A673 (cell line): Measurements from ENCODE around the gene PALLD.

Source experiments
- CTCF ChIP-seq: fragments of 300-800, 200-600 bp; sonication (generic); conservative IDR thresholded peaks from 2 replicates; pipeline ENCODE4 v1.5.1; 2017; ENCODE audit warnings: low read depth, mild to moderate bottlenecking, antibody characterized with exemption, low read length, moderate library complexity, mixed read lengths
- EZH2 ChIP-seq: fragments of 200-600 bp; sonication (generic); IDR thresholded peaks from 2 replicates; pipeline ENCODE4 v1.6.1; 2017; ENCODE audit warnings: borderline replicate concordance, low read depth, mild to moderate bottlenecking, mixed read lengths, antibody characterized with exemption, low read length; ENCODE audit not compliant: poor library complexity, severe bottlenecking

- TF ChIP-seq CTCF (no peak), EZH2 (no peak)
Measured at GRCh38 chr4:168664242-168664891, 167.5 kb downstream of the PALLD start.
